Body of pancreas (tissue), 4 donors: Measurements from ENCODE around the gene ANKRD40CL.

Experiments used
- CTCF ChIP-seq, 7 experiments: fragments of 450-650 bp in 4 of 7; fragments of 200-600 bp in 3 of 7; sonication (generic) in 3 of 7; IDR thresholded peaks; one replicate each; pipeline ENCODE4 v1.5.1; 2016 to 2019; ENCODE audit warnings: antibody characterized with exemption in 7 of 7
- POLR2A ChIP-seq, 3 donors: fragments of 450-650 bp; IDR thresholded peaks; one replicate each; pipeline ENCODE4 v1.6.1; 2016; ENCODE audit warnings: antibody characterized with exemption in 3 of 3, mild to moderate bottlenecking in 2 of 3

GRCh38 chr17:50745631-50746030 lies 21.7 kb downstream of the ANKRD40CL start:
- TF ChIP-seq CTCF (IDR thresholded peaks at IDR 0.05) (no peak), POLR2A (IDR thresholded peaks at IDR 0.05) (no peak)
